CD14-positive monocyte (primary cell): ENCODE results near the gene CWC27. TPM values are rescaled to one million over a fixed set of nuclear protein-coding genes. Genes with fewer than 3 reads are reported as not detected.

ENCODE experiments used
- DNase-seq, 3 donors: peaks; one replicate each; pipeline ENCODE4 v3.0.0-alpha.2; 2011 to 2022
- H2AFZ ChIP-seq: 2 replicates; pipeline ENCODE4 v1.6.0; 2012; ENCODE audit warnings: mild to moderate bottlenecking, low read depth, low read length, inconsistent platforms; ENCODE audit not compliant: insufficient read depth, poor library complexity, severe bottlenecking
- H3K27ac ChIP-seq, 2 donors: 1 replicate in 1 of 2; 2 replicates in 1 of 2; pipeline ENCODE4 v1.5.1; 2012 to 2013; ENCODE audit warnings: low read length in 2 of 2, control low read depth in 1 of 2, inconsistent platforms in 1 of 2, low read depth in 1 of 2, mild to moderate bottlenecking in 1 of 2
- H3K27me3 ChIP-seq, 2 donors: one replicate each; pipeline versions ENCODE4 v1.6.0 to v1.6.1; 2011 to 2013; ENCODE audit warnings: low read length in 2 of 2; ENCODE audit not compliant: control insufficient read depth in 2 of 2, insufficient read depth in 2 of 2
- H3K36me3 ChIP-seq, 2 donors: replicated peaks in 1 of 2; 1 replicate in 1 of 2; 2 replicates in 1 of 2; pipeline versions ENCODE4 v1.5.1 to v1.6.1; 2012 to 2013; ENCODE audit warnings: low read length in 2 of 2, control low read depth in 1 of 2, inconsistent platforms in 1 of 2, mild to moderate bottlenecking in 1 of 2; ENCODE audit not compliant: insufficient read depth in 2 of 2, control insufficient read depth in 1 of 2
- H3K4me1 ChIP-seq, 2 donors: 1 replicate in 1 of 2; 2 replicates in 1 of 2; pipeline versions ENCODE4 v1.5.1 to v1.6.1; 2012 to 2013; ENCODE audit warnings: low read length in 2 of 2, control low read depth in 1 of 2, inconsistent platforms in 1 of 2, mild to moderate bottlenecking in 1 of 2, moderate library complexity in 1 of 2; ENCODE audit not compliant: insufficient read depth in 2 of 2, control insufficient read depth in 1 of 2
- H3K4me2 ChIP-seq: replicated peaks from 2 replicates; pipeline ENCODE3; 2012; ENCODE audit warnings: low read length, moderate library complexity, mild to moderate bottlenecking; ENCODE audit not compliant: poor library complexity, severe bottlenecking; ENCODE audit errors: extremely low read depth
- H3K4me3 ChIP-seq, 3 experiments: fragments of 200-600 bp in 1 of 3; sonication (generic) in 1 of 3; replicated peaks in 1 of 3; 1 replicate in 2 of 3; 2 replicates in 1 of 3; pipeline ENCODE4 v1.5.1; 2011 to 2013; ENCODE audit warnings: low read length in 3 of 3, mild to moderate bottlenecking in 3 of 3, control low read depth in 2 of 3, low read depth in 2 of 3, inconsistent platforms in 1 of 3, moderate library complexity in 1 of 3
- H3K79me2 ChIP-seq: 2 replicates; pipeline ENCODE4 v1.6.0; 2012; ENCODE audit warnings: mild to moderate bottlenecking, control low read depth, inconsistent platforms, low read length, moderate library complexity; ENCODE audit not compliant: insufficient read depth
- H3K9ac ChIP-seq: 2 replicates; pipeline ENCODE4 v1.6.0; 2017; ENCODE audit warnings: low read length, mild to moderate bottlenecking; ENCODE audit not compliant: insufficient read depth, poor library complexity, severe bottlenecking
- H3K9me3 ChIP-seq, 2 donors: replicated peaks in 1 of 2; 1 replicate in 1 of 2; 2 replicates in 1 of 2; pipeline versions ENCODE4 v1.5.1 to v1.6.1; 2012 to 2013; ENCODE audit warnings: low read length in 2 of 2, control low read depth in 1 of 2; ENCODE audit not compliant: control insufficient read depth in 1 of 2, insufficient read depth in 1 of 2
- H4K20me1 ChIP-seq: 2 replicates; pipeline ENCODE4 v1.6.0; 2012; ENCODE audit warnings: mild to moderate bottlenecking, low read length, control low read depth, moderate library complexity; ENCODE audit not compliant: insufficient read depth
- H3K27ac Mint-ChIP-seq, 7 donors: one replicate each; pipeline ENCODE4 v1.8.0; 2020; ENCODE audit warnings: mild to moderate bottlenecking in 7 of 7, mixed read lengths in 7 of 7, moderate library complexity in 6 of 7, inconsistent platforms in 2 of 7
- H3K27me3 Mint-ChIP-seq, 3 donors: one replicate each; pipeline ENCODE4 v1.8.0; 2021 to 2022; ENCODE audit warnings: low read depth in 3 of 3, mild to moderate bottlenecking in 3 of 3, mixed read lengths in 3 of 3, moderate library complexity in 3 of 3, inconsistent platforms in 1 of 3
- H3K36me3 Mint-ChIP-seq, 2 donors: one replicate each; pipeline ENCODE4 v1.8.0; 2020; ENCODE audit warnings: mixed read lengths in 2 of 2, inconsistent platforms in 1 of 2, mild to moderate bottlenecking in 1 of 2
- H3K4me1 Mint-ChIP-seq: one replicate; pipeline ENCODE4 v1.8.0; 2020; ENCODE audit warnings: mild to moderate bottlenecking, mixed read lengths
- H3K4me3 Mint-ChIP-seq, 2 donors: one replicate each; pipeline ENCODE4 v1.8.0; 2020; ENCODE audit warnings: mild to moderate bottlenecking in 2 of 2, mixed read lengths in 2 of 2, moderate library complexity in 1 of 2
- H3K9me3 Mint-ChIP-seq, 7 donors: one replicate each; pipeline ENCODE4 v1.8.0; 2020 to 2022; ENCODE audit warnings: mixed read lengths in 7 of 7, mild to moderate bottlenecking in 6 of 7, moderate library complexity in 6 of 7, inconsistent platforms in 2 of 7
- WGBS: methylation state at CpG from one replicate; pipeline ENCODE4 v1.1.5; 2013; ENCODE audit warnings: missing lambda C conversion rate; ENCODE audit not compliant: insufficient coverage; 5-methylcytosine and 5-hydroxymethylcytosine counted together
- intact Hi-C, 2 donors: fragments of 100-400 bp; cut with micrococcal nuclease; formaldehyde crosslinking; loops; one replicate each; pipeline versions ENCODE4 v1.15.0 to v1.15.1; 2023
- polyA plus RNA-seq, 3 donors: library from polyadenylated mRNA; depleted of rRNA in 1 of 3; unstranded in 2 of 3; stranded (reverse) in 1 of 3; fragments of 300-500 nt in 2 of 3; fragments of >200 nt in 1 of 3; fragmentation: Illumina TruSeq in 2 of 3; gene quantifications; 1 replicate in 2 of 3; 2 replicates in 1 of 3; pipeline ENCODE4 v1.2.3, GENCODE V29; 2012 to 2021
- TF ChIP-seq, protein P1 (sequence below): fragments of 200-600 bp; IDR thresholded peaks from one replicate; pipeline ENCODE4 v1.8.0; 2022; ENCODE audit warnings: antibody characterized with exemption, mild to moderate bottlenecking

CWC27 gene
- polyA plus RNA-seq, 3 donors, result 6.6 to 18.9 (median 14.5) TPM

DNA sequence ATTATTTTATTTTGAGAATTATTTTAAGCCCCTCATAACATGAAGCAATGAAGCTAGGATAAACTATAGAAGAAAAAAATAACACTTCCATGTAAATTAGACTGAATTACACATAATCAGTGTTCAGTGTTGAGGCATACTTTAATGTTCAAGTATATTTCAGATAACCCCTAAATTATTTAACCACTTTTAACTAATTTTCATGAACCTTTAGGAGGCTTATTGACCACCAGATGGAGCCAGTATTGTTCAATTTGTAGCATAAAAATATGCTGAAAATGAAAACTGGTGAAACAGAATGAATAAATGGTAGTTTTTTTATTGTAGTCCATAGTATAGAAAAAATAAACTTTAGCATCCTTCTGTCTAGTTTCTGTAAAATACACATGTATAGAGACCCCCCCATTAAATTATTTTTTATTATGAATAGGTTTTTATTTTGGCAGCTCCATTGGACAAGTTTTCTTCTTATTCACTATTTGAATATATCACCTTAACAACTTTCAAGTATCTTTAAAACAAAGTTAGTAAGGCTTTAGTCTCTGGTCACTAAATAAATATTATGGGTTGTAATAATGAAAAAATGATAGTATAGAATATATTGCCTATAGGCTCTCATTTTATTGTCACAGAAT, 190.1 kb downstream of the CWC27 start:
- H3K27me3 Mint-ChIP-seq, result no peaks in the 10 kb centered on the region
- TF ChIP-seq, protein P1, sequence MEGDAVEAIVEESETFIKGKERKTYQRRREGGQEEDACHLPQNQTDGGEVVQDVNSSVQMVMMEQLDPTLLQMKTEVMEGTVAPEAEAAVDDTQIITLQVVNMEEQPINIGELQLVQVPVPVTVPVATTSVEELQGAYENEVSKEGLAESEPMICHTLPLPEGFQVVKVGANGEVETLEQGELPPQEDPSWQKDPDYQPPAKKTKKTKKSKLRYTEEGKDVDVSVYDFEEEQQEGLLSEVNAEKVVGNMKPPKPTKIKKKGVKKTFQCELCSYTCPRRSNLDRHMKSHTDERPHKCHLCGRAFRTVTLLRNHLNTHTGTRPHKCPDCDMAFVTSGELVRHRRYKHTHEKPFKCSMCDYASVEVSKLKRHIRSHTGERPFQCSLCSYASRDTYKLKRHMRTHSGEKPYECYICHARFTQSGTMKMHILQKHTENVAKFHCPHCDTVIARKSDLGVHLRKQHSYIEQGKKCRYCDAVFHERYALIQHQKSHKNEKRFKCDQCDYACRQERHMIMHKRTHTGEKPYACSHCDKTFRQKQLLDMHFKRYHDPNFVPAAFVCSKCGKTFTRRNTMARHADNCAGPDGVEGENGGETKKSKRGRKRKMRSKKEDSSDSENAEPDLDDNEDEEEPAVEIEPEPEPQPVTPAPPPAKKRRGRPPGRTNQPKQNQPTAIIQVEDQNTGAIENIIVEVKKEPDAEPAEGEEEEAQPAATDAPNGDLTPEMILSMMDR, result peak; percentile 21
- no peak overlapping the region for H3K27ac Mint-ChIP-seq
- Histone ChIP-seq H3K4me3 (no peak overlapping the region), H2AFZ (no peak overlapping the region), H3K9me3 (peaks cover 5 to 6% of the 10 kb centered on the region in 2 donors), H3K27me3 (no peaks in the 10 kb centered on the region), H3K4me2 (no peak overlapping the region), H3K79me2 (no peaks in the 10 kb centered on the region), H3K36me3 (no peaks in the 10 kb centered on the region), H3K27ac (no peak overlapping the region), H4K20me1 (no peaks in the 10 kb centered on the region), H3K4me1 (no peaks in the 10 kb centered on the region), H3K9ac (no peak overlapping the region)
- peaks cover 0 to 3% of the 10 kb centered on the region in 2 donors for H3K36me3 Mint-ChIP-seq
- peaks cover 0 to 11% (median 5%) of the 10 kb centered on the region in 7 donors for H3K9me3 Mint-ChIP-seq
- intact Hi-C loops, result no loop called here
- H3K4me1 Mint-ChIP-seq, result no peaks in the 10 kb centered on the region
- no peak overlapping the region for H3K4me3 Mint-ChIP-seq
- no peak for DNase-seq

DNA sequence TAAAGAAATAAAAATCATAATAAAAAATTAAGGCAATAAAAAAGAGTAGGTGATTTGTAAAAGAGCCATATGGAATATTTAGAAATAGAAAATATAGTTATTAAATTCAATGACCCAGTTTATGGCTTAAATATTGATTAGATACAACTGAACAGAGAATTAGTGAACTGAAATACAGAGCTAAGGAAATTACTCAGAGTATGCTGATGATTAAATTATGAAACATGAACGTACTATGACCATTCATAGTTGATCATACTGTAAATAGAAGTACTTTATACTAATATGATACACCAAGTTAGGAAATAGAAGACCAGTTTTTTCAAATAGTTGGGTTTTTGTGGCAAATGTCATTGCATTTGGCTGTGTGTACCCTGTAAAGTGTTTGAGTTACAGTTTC, 194.5 kb downstream of the CWC27 start:
- Histone ChIP-seq H4K20me1 (no peaks in the 10 kb centered on the region), H3K36me3 (no peaks in the 10 kb centered on the region), H3K4me1 (no peaks in the 10 kb centered on the region), H3K4me2 (no peak overlapping the region), H3K79me2 (no peaks in the 10 kb centered on the region), H3K27ac (no peak overlapping the region), H3K4me3 (no peak overlapping the region), H3K9ac (no peak overlapping the region), H3K9me3 (peaks cover 5 to 8% of the 10 kb centered on the region in 2 donors), H2AFZ (no peak overlapping the region), H3K27me3 (no peaks in the 10 kb centered on the region)
- WGBS, result no CpG with 5 or more reads among the region's 1 CpG
- H3K4me1 Mint-ChIP-seq, result no peaks in the 10 kb centered on the region
- no peak overlapping the region for H3K27ac Mint-ChIP-seq
- no peak for DNase-seq
- H3K36me3 Mint-ChIP-seq, result peaks cover 0 to 3% of the 10 kb centered on the region in 2 donors
- peaks cover 0 to 13% (median 5%) of the 10 kb centered on the region in 7 donors for H3K9me3 Mint-ChIP-seq
- no peak overlapping the region for H3K4me3 Mint-ChIP-seq
- intact Hi-C loops, result no loop called here
- TF ChIP-seq, protein P1, result no peak
- no peaks in the 10 kb centered on the region for H3K27me3 Mint-ChIP-seq
